Caki2 (cell line): ENCODE measurements around the gene CENPO. TPM values are rescaled to one million over a fixed set of nuclear protein-coding genes. Genes with fewer than 3 reads are reported as not detected.

Experiments used
- DNase-seq: peaks from one replicate; pipeline ENCODE4 v3.0.0-alpha.2; 2015; ENCODE audit warnings: low read depth
- in situ Hi-C: cut with HindIII; loops from 2 replicates; pipeline ENCODE4 v1.10.0; 2016; ENCODE audit warnings: low sequenced_read_pairs, low pct_unique_long_range_greater_than_20kb, mixed read lengths
- total RNA-seq: library from RNA; depleted of rRNA; stranded (reverse); fragments of >200 nt; shearing (Covaris generic); gene quantifications from 2 replicates; pipeline ENCODE4 v1.2.3, GENCODE V29; 2014; ENCODE audit warnings: low replicate concordance

Gene CENPO
- total RNA-seq, 1 experiment from 2014 or later = 45.1 TPM

- in situ Hi-C loops = no loop called here
- DNase-seq = no peak
Measured at GRCh38 chr2:24845691-24846090, 52.5 kb downstream of the CENPO start.

- in situ Hi-C loops = no loop called here
Measured at GRCh38 chr2:24850944-24851343, 57.7 kb downstream of the CENPO start.

GRCh38 chr2:24852026-24852425, 58.8 kb downstream of the CENPO start:
- in situ Hi-C loops = no loop called here
- DNase-seq = no peak

More at GRCh38 chr2:24850944-24851343, 57.7 kb downstream of the CENPO start:
- no peak for DNase-seq

- in situ Hi-C loops = no loop called here
- no peak for DNase-seq
Measured at GRCh38 chr2:24852431-24853020, 59.3 kb downstream of the CENPO start.

GRCh38 chr2:24853046-24853445, 59.8 kb downstream of the CENPO start:
- no peak for DNase-seq
- in situ Hi-C loops = no loop called here

- no peak for DNase-seq
- in situ Hi-C loops = no loop called here
Measured at GRCh38 chr2:24853996-24854395, 60.8 kb downstream of the CENPO start.

- in situ Hi-C loops = no loop called here
- DNase-seq = no peak
Measured at GRCh38 chr2:24855022-24855622, 61.9 kb downstream of the CENPO start.

GRCh38 chr2:24855726-24856125, 62.5 kb downstream of the CENPO start:
- no peak for DNase-seq
- in situ Hi-C loops = no loop called here

GRCh38 chr2:24856791-24857211, 63.6 kb downstream of the CENPO start:
- in situ Hi-C loops = no loop called here
- DNase-seq = no peak

GRCh38 chr2:24857746-24858145, 64.5 kb downstream of the CENPO start:
- in situ Hi-C loops = no loop called here
- no peak for DNase-seq

- in situ Hi-C loops = no loop called here
- no peak for DNase-seq
Measured at GRCh38 chr2:24858996-24859395, 65.8 kb downstream of the CENPO start.

GRCh38 chr2:24859968-24860600, 66.9 kb downstream of the CENPO start:
- in situ Hi-C loops = no loop called here
- no peak for DNase-seq

- no peak for DNase-seq
Measured at GRCh38 chr2:24860631-24861030, 67.4 kb downstream of the CENPO start.

GRCh38 chr2:24861500-24861899, 68.3 kb downstream of the CENPO start:
- in situ Hi-C loops = no loop called here
- DNase-seq = no peak

More at GRCh38 chr2:24860631-24861030, 67.4 kb downstream of the CENPO start:
- in situ Hi-C loops = no loop called here

GRCh38 chr2:24863641-24864040, 70.4 kb downstream of the CENPO start:
- in situ Hi-C loops = no loop called here
- no peak for DNase-seq

GRCh38 chr2:24866946-24867345, 73.7 kb downstream of the CENPO start:
- no peak for DNase-seq
- in situ Hi-C loops = no loop called here

GRCh38 chr2:24870440-24870839, 77.2 kb downstream of the CENPO start:
- no peak for DNase-seq
- in situ Hi-C loops = no loop called here

GRCh38 chr2:24870891-24871705, 77.9 kb downstream of the CENPO start:
- DNase-seq = no peak
- in situ Hi-C loops = no loop called here

- in situ Hi-C loops = no loop called here
- DNase-seq = no peak
Measured at GRCh38 chr2:24871852-24872333, 78.7 kb downstream of the CENPO start.
